Placental pericyte (primary cell): ENCODE measurements around the gene PSAPL1. TPM values are rescaled to one million over a fixed set of nuclear protein-coding genes. Genes with fewer than 3 reads are reported as not detected.

Experiments
- small RNA-seq: library from RNA; depleted of rRNA; stranded (forward); fragments of <200 nt; gene quantifications from one replicate; pipeline ENCODE3, GENCODE V24; 2012; ENCODE audit warnings: low replicate concordance
- total RNA-seq: library from RNA; depleted of rRNA; stranded (reverse); fragments of >200 nt; gene quantifications from 2 replicates; pipeline ENCODE4 v1.2.3, GENCODE V29; 2012

PSAPL1 gene
- total RNA-seq = not detected in 2 replicates

GRCh38 chr4:7434766-7435150 lies at the start of gene PSAPL1:
Gene PSAPL1, minus strand, starts transcription at chr4:7434930. Its CDS starts 51 bp downstream, at chr4:7434879.

Small RNA genes lying within 50 kb of the gene (small RNA-seq; reads per million reads assigned to genes)
- not detected for gene MIR4274

Other genes starting within 250 kb of the PSAPL1 start
- 0.14 and 0.22 TPM in 2 replicates for gene SORCS2, start 242.4 kb downstream of the PSAPL1 start, total RNA-seq